HG03520 (cell line): ENCODE measurements around the gene CLPTM1.
"Not testable (repeated sequence)": the region's sequence is repeated elsewhere in the genome, so short reads cannot be mapped to it uniquely, and the experiment has no call there.

Experiments
- ATAC-seq: cut with Tn5 transposase; IDR thresholded peaks from one replicate; pipeline ENCODE4 v1.9.1; 2021; ENCODE audit warnings: mild to moderate bottlenecking, moderate library complexity; ENCODE audit not compliant: unreplicated experiment

The CLPTM1 gene

DNA sequence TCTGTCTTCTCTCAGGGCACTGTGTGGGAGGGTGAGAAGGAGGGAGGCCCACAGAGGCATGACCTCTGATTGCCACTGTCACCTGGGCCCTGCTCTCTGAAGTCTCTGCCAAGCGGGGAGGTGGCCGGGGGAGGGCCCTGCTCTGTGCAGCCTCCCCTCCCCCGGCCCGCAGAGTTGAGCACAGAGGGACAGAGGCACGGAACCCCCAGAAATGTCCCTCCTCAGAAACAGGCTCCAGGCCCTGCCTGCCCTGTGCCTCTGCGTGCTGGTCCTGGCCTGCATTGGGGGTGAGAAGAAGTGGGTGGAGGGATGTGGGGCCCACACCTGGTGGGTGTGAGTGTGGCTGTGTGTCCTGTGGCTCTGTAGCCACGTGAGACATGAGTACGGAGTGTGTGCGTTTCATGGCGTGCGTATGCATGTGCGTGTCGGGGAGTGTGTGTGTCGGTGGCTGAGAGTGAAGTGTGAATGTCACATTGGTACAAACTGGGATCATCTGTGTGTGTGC is 13.1 kb upstream of the CLPTM1 start, which contains the start of gene APOC4:
APOC4 (plus strand) TSS at position 171 of the 505 bp plus-strand sequence; CDS start at position 212, 41 bp downstream.
- ATAC-seq: no peak

GRCh38 chr19:44943801-44944249 is 11.4 kb upstream of the CLPTM1 start:
- ATAC-seq: no peak

- ATAC-seq: no peak
These were observed 8.1 kb upstream of the CLPTM1 start for GRCh38 chr19:44947041-44947581.

DNA sequence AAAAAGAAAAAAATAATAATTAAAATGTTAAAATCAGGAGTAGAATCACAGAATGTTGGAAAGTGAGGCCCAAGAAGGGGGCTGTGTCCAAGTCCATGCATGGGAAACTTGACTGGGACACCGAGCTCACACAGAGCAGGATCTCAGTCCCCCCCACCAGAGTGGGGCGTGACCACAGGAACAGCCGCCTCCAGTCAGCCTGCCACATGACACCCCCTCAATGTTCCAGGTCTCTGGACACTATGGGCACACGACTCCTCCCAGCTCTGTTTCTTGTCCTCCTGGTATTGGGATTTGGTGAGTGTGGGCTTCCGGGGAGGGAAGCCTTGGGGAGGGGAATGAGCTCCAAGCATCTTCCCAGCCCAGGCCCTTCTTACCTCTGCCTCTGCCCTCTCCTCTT is 6.9 kb upstream of the CLPTM1 start:
- ATAC-seq: no peak

DNA sequence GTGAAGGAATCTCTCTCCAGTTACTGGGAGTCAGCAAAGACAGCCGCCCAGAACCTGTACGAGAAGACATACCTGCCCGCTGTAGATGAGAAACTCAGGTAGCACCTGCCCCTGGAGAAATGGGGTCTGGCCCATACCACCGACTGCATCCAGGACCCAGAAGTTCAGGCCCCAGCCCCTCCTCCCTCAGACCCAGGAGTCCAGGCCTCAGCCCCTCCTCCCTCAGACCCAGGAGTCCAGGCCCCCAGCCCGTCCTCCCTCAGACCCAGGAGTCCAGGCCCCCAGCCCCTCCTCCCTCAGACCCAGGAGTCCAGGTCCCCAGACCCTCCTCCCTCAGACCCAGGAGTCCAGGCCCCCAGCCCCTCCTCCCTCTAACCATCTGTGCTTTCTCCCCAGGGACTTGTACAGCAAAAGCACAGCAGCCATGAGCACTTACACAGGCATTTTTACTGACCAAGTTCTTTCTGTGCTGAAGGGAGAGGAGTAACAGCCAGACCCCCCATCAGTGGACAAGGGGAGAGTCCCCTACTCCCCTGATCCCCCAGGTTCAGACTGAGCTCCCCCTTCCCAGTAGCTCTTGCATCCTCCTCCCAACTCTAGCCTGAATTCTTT is 6.3 kb upstream of the CLPTM1 start:
- no peak for ATAC-seq

DNA sequence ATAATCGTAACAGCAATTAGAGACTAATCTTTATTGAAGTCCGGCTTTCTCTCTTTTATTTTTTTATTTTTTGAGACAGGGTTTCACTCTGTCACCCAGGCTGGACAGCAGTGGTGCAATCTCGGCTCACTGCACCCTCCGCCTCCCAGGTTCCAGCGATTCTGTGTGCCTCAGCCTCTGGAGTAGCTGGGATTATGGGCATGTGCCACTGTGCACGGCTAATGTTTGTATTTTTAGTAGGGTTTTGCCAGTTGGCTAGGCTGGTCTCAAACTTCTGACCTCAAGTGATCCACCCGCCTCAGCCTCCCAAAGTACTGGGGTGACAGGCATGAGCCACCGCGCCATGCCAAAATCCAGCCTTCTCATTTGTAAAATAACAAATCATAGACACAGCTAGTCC is 5.6 kb upstream of the CLPTM1 start:
- no peak for ATAC-seq

DNA sequence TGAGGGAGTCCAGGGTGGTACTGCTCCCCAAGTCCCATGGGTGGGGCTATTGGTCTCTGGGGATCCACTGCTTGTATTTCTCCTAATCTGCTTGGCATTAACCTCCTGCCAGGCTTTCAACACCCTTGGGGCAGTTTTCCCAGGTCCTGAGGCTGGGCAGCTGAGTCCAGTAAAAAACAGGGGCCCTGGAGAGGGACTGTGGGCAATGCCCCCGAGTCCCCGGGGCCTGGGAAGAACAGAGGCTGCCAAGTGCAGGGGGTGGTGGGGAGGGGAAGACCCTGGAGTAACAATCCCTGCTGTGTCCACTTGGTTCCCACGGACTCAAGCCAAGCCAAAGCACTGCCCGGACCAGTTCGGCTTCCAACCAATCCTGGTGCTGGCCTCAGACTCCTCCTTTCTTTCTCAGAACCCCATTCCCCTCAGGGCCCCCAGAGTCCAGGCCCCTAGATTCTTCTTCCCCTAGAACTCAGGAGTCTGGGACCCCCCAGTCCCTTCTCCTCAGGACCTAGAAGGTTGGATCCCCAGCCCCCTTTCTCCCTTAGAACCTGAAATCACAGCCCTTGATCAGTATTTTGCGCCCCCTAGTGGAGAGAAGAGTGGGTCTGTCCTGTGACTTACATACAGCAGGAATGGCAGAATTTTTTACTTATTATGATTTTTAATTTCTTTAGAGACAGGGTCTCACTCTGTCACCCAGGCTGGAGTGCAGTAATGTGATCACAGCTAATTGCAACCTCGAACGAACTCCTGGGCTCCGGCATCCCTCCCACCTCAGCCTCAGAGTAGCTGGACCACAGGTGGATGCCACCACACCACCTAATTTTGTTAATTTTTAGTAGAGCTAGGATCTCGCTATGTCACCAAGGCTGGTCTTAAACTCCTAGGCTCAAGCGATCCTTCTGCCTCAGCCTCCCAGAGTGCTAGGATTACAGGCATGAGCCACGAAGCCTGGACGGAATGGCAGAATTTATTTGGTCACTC is 3.7 kb upstream of the CLPTM1 start:
- ATAC-seq: no peak

DNA sequence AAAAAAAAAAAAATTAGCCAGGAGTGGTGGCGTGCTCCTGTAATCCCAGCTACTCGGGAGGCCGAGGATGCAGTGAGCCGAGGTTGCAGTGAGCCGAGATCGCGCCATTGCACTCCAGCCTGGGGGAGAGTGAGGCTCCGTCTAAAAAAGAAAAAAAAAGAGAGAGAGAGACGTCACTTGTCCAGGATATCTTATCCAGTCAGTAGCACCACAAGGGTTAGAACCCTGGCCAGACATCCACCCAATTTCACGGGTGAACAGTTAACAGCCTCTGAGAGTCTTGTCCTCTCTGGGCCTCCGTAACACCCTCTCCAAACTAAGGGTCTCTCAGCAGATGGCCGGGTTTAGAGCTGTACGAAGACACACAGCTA is 917 bp upstream of the CLPTM1 start:
- peak; percentile 3 for ATAC-seq

DNA sequence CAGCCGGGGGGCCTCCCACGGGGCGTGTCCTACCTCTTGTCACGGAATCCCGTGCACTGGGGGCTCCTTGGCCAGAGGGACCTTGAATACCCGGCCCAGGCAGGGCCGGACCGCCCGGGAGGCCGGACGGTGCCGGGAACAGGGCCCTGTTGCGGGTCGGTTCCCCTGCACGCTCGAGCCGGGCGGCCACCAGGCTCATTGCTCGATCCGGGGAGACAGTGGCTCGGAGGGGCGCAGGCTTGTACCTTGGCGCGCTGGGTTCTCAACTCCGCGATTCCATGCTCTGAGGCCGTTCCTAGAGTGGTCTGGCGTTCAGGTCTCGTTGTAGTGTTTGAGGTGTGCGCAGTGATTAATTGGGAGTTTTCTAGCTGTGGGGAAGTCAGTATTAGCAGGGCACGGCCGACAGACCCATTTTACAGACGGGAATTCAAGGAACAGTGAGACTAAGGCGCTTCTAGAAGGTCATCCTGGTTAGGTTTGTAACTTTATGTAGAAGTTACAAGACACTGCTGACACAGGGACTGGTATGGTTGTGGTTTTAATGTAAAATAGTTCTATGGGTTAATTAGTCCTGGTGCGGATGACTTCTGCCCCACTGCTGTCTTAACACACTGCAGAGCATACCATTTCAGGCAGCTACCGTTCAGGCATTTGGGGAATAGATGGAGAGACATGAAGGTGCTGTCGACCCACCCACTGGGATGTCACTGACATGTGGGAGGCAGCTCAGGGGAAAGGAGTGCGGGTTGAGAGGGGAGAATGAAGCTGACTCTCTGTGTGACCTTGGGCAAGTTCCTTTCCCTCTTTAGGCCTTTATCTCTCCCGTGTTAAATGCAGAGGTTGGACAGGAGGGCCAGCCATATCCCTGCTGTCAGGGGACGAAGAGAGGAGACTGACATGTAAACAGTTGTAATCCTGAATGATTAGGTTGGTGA is 592 bp downstream of the CLPTM1 start:
- ATAC-seq: peak; percentile 18

DNA sequence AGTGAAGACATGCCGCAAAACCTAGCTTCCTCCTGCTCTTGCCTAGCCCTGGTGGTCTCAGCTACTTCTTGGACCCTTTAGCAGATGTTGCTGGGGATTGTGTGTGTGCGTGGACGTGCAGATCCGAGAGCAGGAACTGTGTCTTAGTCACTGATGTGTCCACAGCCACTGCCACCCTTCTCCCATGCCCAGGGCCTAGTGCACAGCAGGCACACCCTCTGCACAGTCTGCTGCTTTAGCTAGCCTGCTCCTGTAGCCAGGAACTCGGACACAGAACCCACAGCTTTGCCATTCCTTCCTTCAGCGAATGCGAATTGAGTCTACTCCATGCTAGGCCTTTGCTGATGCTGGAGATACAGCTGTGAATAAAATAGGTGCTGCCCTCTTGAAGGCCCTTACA is 2.3 kb downstream of the CLPTM1 start:
- ATAC-seq: no peak

DNA sequence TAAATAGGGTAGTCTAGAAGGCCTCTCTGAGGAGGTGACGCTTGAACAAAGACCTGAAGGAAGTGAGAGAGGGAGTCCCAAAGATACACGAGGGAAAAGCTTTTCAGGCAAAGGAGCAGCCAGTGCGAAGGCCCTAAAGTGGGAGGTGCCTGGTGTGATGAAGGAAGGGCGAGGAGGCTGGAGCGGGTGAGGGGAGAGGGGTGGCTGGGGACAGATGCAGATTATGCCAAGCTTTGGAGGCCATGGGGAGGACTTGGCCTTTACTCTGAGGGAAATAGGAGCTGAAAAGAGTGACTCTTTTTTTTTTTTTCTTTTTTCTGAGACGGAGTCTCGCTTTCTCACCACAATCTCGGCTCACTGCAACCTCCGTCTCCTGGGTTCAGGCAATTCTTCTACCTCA is 2.9 kb downstream of the CLPTM1 start:
- ATAC-seq: no peak

DNA sequence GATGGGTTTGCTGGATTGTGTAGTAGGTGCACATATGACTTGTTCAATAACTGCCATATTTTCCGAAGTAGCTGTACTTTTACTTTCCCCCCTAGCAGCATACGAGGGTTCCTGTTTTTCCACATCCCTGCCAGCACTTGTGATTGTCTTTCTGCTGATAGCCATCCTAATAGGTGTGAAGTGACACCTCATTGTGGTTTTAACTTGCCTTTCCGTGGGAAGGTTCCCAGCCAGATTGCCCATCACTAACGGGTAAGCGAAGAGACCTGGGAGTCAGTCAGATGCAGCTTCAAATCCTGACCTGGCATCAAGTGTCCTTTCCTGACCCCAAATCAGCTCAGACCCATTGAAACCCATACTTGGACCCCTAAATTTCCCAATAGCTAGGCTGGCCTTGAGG is 4.5 kb downstream of the CLPTM1 start:
- no peak for ATAC-seq

DNA sequence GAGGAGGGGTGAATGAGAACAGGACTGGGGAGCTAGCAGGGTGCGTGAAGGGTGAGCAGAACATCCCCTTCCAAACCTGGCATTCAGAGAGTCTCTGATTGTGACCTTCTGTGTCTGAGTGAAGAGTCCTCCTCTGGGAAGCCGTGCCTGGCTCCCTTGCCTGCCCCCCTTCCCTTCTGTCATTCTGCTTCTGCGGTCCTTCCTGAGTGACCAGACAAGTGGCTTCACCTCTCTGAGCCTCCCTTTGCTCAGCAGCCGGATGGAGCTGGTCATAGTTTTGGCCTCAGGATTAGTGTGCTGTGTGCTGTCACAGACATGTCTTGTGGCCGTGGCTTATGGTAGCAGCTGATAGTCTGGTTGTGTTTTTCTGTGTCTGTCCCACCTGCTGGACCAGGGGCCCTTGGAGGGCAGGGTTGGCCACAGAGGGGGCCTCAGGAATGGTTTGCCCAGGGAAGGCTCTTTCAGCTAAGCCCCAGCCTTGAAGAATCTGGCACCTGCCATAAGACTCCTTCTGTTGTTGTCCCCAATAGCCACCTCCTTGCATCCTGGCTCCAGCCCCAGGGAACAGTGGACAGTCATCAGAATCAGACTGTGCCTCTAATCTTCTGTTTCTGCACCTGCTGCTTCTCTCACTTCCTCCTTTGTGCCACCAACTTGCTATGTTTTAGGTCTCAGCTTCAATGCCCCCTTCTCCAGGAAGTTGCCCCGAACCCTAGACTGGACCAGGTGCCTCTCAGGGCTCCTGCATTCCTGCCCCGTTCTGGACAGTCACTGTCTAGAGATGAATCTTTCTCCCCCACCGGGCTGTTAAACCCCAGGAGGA is 5.9 kb downstream of the CLPTM1 start:
- no peak for ATAC-seq

- no peak for ATAC-seq
These were observed 6.6 kb downstream of the CLPTM1 start for GRCh38 chr19:44961821-44962220.

DNA sequence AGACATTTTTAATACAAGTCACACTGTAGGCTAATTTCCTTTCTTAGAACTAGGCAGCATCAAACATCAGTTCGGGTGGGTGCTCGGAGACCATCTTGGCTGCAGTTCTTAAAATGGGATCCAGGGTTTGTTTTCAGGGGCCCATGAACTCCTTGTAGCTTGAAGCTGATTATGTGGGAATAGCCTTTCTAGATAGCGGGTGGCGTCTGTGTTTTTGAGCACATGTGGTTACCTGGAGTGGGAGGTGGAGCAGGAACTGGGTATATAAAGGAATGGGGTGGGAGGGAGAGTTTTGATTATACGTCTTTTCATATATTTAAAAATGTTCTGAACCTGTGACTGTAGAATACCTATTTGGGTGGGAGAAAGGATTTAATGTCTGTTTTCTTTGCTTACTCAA is 12.9 kb downstream of the CLPTM1 start:
- ATAC-seq: no peak

DNA sequence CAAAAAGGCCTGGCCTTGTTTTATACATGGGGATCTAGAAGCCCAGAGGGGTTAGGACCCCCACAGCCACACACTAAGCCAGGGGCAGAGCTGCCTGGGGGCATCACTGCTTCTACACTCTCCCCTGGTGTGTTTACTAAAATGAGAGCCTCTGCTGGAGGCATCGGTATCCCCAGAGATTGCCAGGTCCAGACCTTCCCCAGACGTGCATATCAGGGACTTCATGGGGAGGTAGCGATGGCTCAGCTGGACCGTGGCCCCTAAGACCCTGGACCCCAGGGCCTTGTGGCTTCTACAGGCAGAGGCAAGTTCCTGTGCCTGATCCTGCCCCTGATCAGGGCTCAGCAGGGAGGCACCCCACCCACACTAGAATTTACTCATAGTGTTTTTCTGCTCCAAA is 13.5 kb downstream of the CLPTM1 start:
- no peak for ATAC-seq

DNA sequence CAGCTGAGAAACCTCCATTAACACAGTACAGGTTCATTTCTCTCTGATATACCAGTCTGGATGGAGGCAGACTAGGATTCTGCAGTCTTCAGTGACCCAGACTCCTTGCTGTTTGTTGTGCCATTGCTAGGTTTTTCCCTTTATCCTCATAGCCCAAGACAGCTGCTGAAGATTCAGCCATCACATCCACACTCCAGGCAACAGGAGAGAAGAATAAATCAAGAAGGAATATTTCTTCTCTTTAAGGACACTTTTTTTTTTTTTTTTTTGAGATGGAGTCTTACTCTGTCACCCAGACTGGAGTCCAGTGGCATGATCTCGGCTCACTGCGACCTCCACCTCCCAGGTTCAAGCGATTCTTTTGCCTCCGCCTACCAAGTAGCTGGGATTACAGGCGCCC is 14.3 kb downstream of the CLPTM1 start:
- no peak for ATAC-seq

GRCh38 chr19:44971451-44971850 is 16.3 kb downstream of the CLPTM1 start:
- ATAC-seq: not testable (repeated sequence)

DNA sequence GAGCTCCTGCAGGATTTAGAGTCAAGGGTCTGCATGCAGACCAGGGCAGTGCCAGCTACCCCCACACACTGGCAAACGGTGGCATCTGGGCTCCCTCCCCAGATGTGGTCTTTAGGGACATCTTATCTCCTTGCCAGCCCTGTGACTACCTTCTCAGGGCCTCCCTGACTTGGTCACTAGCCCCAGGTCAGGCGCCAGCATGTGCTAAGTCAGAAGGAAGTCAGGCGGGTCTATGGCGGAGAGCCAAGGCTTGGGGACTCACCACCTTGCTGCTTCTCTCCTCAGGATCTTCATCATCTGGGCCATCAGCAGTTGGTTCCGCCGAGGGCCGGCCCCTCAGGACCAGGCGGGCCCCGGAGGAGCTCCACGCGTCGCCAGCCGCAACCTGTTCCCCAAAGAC is 17.6 kb downstream of the CLPTM1 start:
- no peak for ATAC-seq
